Kidney (tissue), 14 donors: ENCODE results near the gene CDH13. TPM values are rescaled to one million over a fixed set of nuclear protein-coding genes. Genes with fewer than 3 reads are reported as not detected.

Experiments used
- DNase-seq, 5 donors: peaks; one replicate each; pipeline ENCODE4 v3.0.0-alpha.2; 2013 to 2020
- FAIRE-seq: peaks from 2 replicates; lab custom pipeline; 2012; peaks lifted over from hg19 to GRCh38; lab: Jason Lieb, UNC
- H3K27ac ChIP-seq, 2 donors: one replicate each; pipeline ENCODE4 v1.7.0; 2013; ENCODE audit warnings: low read depth in 2 of 2, low read length in 2 of 2, inconsistent platforms in 1 of 2
- H3K27me3 ChIP-seq: one replicate; pipeline ENCODE4 v1.7.1; 2013; ENCODE audit warnings: low read length, inconsistent platforms; ENCODE audit not compliant: control insufficient read depth, insufficient read depth
- H3K36me3 ChIP-seq, 3 donors: one replicate each; pipeline versions ENCODE4 v1.7.0 to v1.7.1; 2013; ENCODE audit warnings: low read length in 3 of 3, control low read depth in 1 of 3, inconsistent platforms in 1 of 3; ENCODE audit not compliant: insufficient read depth in 3 of 3, control insufficient read depth in 2 of 3
- H3K4me1 ChIP-seq, 3 donors: one replicate each; pipeline versions ENCODE4 v1.7.0 to v1.7.1; 2013; ENCODE audit warnings: low read length in 3 of 3, inconsistent platforms in 1 of 3, low read depth in 1 of 3; ENCODE audit not compliant: control insufficient read depth in 2 of 3, insufficient read depth in 2 of 3
- H3K4me3 ChIP-seq, 3 donors: one replicate each; pipeline versions ENCODE4 v1.7.0 to v1.8.1; 2013; ENCODE audit warnings: low read length in 3 of 3, control low read depth in 1 of 3, inconsistent platforms in 1 of 3
- H3K9ac ChIP-seq, 3 donors: one replicate each; pipeline versions ENCODE4 v1.7.0 to v1.7.1; 2013; ENCODE audit warnings: low read length in 3 of 3, control low read depth in 1 of 3, inconsistent platforms in 1 of 3
- H3K9me3 ChIP-seq, 3 donors: one replicate each; pipeline versions ENCODE4 v1.7.0 to v1.7.1; 2013; ENCODE audit warnings: low read length in 3 of 3, control low read depth in 1 of 3, inconsistent platforms in 1 of 3; ENCODE audit not compliant: control insufficient read depth in 2 of 3, insufficient read depth in 1 of 3
- intact Hi-C: fragments of 100-400 bp; cut with DNase I; formaldehyde crosslinking; loops from one replicate; pipeline ENCODE4 v1.11.1; 2022
- polyA plus RNA-seq: library from polyadenylated mRNA; stranded (reverse); fragments of 350-450 nt; fragmentation: Illumina TruSeq; extraction: RNeasy Lipid Tissue Mini Kit (QIAGEN cat#74804); gene quantifications from one replicate; pipeline ENCODE4 v1.2.3, GENCODE V29; 2014; ENCODE audit warnings: low read depth, low replicate concordance; ENCODE audit not compliant: insufficient read depth
- total RNA-seq: library from RNA; stranded (reverse); fragmentation: NEBNext Ultra II Directional; extraction: Animal tissue kit (Norgen Biotek cat#: 25700); gene quantifications from one replicate; pipeline ENCODE4 v1.2.1, GENCODE V29; 2021
- TF ChIP-seq, protein P1 (sequence below): IDR thresholded peaks from 3 replicates; pipeline ENCODE4 v1.5.1; 2012; ENCODE audit warnings: mild to moderate bottlenecking, moderate library complexity, borderline replicate concordance; ENCODE audit not compliant: insufficient read depth; ENCODE audit errors: extremely low read depth
- donor health status: control.
- donor health status: control.
- donor health status: control.
- donor health status: control.
- donor health status: control.
- donor health status: DM: yes; HTN: yes; CAD: no.
- donor health status: Normal renal cell carcinoma (clear cell type).

CDH13 gene
- total and polyA plus RNA-seq, 2 donors from 2014 or later = 4.8 to 13.8 TPM

DNA sequence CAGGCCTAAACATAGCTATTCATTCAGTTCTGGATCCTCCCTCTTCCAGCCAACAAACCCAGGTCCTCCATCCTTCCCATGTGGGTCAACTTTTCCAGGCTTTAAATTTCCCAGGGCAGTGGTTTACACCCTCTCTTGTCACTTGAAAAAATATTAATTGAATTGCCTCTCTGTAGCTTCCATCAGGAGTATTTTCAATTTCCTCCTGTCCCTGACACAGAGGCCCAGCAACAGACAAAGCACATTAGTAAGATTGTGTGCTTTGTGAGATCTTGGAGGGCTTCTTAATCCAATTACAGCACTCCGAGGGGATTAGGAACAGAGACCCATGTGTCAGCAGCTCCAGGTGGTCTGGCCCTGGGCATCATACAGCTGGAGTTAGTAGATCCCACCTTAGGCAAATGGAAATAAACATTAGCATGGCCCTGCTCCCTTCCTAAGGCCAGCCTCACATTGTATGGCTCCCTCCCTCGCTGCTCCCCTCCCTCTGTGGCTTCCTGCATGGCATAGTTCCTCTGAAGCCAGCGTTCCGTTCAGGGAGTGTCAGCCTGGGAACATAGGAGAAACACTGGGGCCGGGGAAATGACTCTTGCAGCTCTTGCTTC lies 1048.3 kb downstream of the CDH13 start:
- DNase-seq = peak in 1 of 5 donors; percentile 12
- no peak for FAIRE-seq
- Histone ChIP-seq H3K27ac (no peak overlapping the region), H3K4me3 (no peak overlapping the region), H3K27me3 (no peaks in the 10 kb centered on the region), H3K4me1 (no peaks in the 10 kb centered on the region), H3K9me3 (no peaks in the 10 kb centered on the region), H3K36me3 (no peaks in the 10 kb centered on the region), H3K9ac (no peak overlapping the region)
- intact Hi-C loops = no loop called here
- TF ChIP-seq, protein P1, sequence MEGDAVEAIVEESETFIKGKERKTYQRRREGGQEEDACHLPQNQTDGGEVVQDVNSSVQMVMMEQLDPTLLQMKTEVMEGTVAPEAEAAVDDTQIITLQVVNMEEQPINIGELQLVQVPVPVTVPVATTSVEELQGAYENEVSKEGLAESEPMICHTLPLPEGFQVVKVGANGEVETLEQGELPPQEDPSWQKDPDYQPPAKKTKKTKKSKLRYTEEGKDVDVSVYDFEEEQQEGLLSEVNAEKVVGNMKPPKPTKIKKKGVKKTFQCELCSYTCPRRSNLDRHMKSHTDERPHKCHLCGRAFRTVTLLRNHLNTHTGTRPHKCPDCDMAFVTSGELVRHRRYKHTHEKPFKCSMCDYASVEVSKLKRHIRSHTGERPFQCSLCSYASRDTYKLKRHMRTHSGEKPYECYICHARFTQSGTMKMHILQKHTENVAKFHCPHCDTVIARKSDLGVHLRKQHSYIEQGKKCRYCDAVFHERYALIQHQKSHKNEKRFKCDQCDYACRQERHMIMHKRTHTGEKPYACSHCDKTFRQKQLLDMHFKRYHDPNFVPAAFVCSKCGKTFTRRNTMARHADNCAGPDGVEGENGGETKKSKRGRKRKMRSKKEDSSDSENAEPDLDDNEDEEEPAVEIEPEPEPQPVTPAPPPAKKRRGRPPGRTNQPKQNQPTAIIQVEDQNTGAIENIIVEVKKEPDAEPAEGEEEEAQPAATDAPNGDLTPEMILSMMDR = no peak

DNA sequence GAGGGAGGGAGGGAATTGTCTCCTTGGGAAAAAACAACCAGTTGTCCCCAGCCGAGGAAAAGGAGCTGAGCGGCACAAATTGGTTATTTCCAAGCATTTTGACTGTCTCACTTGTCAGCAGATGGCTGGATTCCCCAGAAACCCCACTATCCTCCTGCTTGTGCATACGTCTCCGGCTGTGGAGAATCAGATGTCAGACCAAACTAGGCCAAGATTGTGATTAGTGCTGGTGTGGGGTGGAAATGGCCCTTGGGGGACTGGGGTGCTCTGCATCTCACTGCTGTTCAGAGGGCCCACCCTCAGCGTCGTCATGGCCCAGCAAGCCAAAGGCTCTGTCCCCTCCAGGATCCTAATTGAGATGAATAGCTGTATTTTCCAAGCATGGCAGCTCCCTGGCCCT lies 1049.3 kb downstream of the CDH13 start:
- intact Hi-C loops = no loop called here
- Histone ChIP-seq H3K9ac (no peak overlapping the region), H3K27ac (no peak overlapping the region), H3K27me3 (no peaks in the 10 kb centered on the region), H3K4me1 (no peaks in the 10 kb centered on the region), H3K9me3 (no peaks in the 10 kb centered on the region), H3K4me3 (no peak overlapping the region), H3K36me3 (no peaks in the 10 kb centered on the region)
- TF ChIP-seq, protein P1 = no peak
- DNase-seq (peak in 1 of 5 donors; percentile 28), FAIRE-seq (no peak)

DNA sequence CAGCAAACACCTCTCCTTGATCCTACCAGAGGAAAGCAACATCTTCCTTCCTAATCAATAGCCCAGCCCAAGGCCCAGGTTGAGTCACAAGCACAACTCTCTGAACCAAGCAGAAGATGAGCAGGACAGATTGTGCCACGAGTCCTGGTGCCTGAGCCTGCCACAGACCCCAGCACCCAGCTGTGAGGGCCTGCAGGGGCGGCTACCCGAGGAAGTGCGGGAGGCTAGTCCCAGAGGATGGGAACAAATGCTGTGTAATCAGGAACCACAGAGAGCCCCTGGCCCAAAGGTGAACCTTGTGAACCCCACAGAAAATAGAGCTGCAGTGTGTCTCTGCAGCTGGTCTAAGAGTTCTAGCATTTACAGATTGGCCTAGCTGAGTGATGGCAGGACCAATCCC lies 1054.2 kb downstream of the CDH13 start:
- no peaks in the 10 kb centered on the region for H3K9me3 ChIP-seq
- TF ChIP-seq, protein P1 = no peak
- no peak overlapping the region for H3K27ac ChIP-seq
- intact Hi-C loops = no loop called here
- no peak for DNase-seq
- no peaks in the 10 kb centered on the region for H3K27me3 ChIP-seq
- no peaks in the 10 kb centered on the region for H3K36me3 ChIP-seq
- no peak overlapping the region for H3K4me3 ChIP-seq
- no peak for FAIRE-seq
- no peak overlapping the region for H3K9ac ChIP-seq
- H3K4me1 ChIP-seq = no peaks in the 10 kb centered on the region

DNA sequence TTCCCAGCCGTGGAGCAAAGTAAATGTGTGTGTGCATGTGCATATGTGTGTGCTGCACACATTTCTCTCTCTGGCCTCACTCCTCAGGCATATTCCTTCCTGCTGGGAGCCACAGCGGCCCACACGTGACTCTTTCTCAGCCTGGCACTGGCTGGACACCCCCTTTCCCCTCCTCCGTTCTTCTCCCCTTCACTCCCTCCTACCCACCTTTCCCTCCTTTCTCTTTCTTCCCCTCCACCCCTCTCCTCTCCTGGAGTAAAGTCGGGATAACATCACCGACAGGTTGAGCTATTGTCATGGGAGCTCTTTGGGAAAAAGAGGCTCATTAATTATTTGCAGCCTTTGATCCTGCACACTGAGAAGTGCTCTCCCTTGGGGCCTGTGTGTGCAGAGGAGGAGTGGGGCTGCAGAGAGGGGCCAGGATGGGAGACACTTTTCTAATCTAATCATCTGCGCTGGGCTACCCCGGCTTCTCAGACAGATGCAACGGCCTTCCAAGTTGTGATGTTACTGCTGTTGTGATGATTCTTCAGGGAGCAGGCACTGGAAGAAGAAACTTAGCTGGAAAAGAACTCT lies 1054.7 kb downstream of the CDH13 start:
- DNase-seq = peak in 3 of 5 donors; percentile 8 to 12 (median 12)
- H3K4me1 ChIP-seq = no peaks in the 10 kb centered on the region
- no peak overlapping the region for H3K9ac ChIP-seq
- H3K27me3 ChIP-seq = no peaks in the 10 kb centered on the region
- no peak overlapping the region for H3K4me3 ChIP-seq
- no peak overlapping the region for H3K27ac ChIP-seq
- FAIRE-seq = no peak
- H3K36me3 ChIP-seq = no peaks in the 10 kb centered on the region
- intact Hi-C loops = no loop called here
- TF ChIP-seq, protein P1 = no peak
- no peaks in the 10 kb centered on the region for H3K9me3 ChIP-seq
